Activated CD4-positive, CD25-positive, alpha-beta regulatory T cell treated with anti-CD3 and anti-CD28 coated beads, Interleukin-2, amount 50 U/mL, for 16 hours (primary cell): ENCODE data around the gene PIK3C3.
"Not testable (repeated sequence)": the region's sequence is repeated elsewhere in the genome, so short reads cannot be mapped to it uniquely, and the experiment has no call there.

ENCODE experiments used
- DNase-seq: peaks from one replicate; pipeline ENCODE4 v3.0.0-alpha.2; 2020; ENCODE audit warnings: low read depth, low spot score

Gene PIK3C3

GRCh38 chr18:41965634-41966255 is 10.7 kb downstream of the PIK3C3 start:
- no peak for DNase-seq

GRCh38 chr18:41966943-41967342 is 11.9 kb downstream of the PIK3C3 start:
- no peak for DNase-seq

DNA sequence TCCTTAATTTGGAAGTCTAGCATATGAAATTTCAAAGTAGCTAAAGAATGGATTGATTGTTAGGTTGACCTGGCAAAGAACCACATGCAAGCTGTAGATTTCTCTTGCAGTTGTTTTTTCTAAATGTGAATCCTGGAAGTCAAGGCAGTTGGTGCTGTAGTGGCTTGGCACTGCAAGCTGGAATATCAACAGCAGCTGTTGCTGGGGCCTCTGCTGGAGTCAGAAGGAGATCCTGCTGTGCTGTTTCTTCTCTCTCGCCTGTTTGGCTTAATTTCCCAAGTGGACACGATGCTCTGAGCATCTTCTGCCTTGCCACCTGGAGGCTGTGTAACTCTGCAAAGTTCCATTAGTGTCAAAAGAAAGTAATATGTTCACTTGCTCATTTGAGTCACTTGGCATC is 12.6 kb downstream of the PIK3C3 start:
- DNase-seq = no peak

GRCh38 chr18:41969881-41970280 is 14.8 kb downstream of the PIK3C3 start:
- DNase-seq = no peak

DNA sequence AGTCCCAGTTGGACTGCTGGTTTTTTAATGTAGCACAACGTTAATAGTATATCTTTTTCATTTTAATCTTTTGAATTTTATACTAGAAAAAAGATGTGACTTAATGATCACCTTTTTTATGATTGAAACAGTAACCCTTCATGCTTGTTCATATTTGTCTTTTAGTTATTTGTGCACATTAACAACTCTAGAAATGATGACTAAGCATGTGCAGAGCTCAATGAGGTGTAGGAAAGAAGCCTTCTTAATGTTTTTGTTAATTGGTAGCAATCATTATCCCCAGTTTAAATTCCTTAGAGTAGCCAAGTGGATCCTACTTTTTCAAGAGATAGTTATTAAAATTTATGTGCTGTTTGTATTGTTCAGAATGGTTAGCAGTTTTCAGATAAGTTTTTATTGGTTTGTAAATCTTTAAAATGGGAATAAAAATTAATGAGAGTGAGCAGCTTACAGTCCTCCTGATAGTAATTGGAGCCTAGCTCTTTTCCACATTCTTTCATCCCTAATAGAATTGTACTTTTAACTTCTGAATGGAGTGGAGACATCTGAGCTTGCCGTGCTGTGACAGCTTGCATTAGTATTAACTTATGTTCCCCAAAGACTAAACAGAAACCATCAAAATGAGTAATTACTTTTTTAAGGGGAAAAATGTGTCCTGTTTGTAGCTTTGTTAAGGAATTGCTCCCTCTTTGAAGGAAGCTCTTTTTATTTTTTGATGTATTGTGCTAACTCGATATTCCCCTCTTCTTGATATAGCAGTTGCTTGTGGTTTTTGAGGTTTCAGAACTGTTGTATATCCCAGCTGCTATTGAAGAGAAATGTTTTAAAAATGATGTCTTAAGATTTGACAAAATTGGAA is 17.3 kb downstream of the PIK3C3 start:
- no peak for DNase-seq

GRCh38 chr18:41973983-41974382 is 18.9 kb downstream of the PIK3C3 start:
- no peak for DNase-seq

DNA sequence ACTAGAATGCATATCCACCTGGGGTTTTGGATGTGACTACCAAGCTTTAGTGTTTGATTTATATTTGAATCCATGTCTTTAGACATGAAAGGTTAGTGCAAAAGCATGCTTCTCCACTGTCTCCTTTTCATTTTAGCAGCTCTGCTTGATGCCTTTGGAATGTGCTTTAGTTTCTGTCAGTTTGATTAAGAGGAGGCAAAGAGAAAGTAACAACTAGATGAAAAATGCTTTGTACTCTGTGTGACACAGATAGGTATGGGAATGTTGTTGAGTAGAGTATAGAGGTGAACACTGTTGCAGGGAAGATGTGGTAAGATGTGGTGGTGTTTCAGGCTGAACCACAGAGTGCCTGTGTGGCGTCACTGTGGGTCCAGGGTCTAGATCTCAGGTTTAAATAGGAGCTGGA is 19.8 kb downstream of the PIK3C3 start:
- DNase-seq = no peak

GRCh38 chr18:41975284-41975683 is 20.2 kb downstream of the PIK3C3 start:
- no peak for DNase-seq

DNA sequence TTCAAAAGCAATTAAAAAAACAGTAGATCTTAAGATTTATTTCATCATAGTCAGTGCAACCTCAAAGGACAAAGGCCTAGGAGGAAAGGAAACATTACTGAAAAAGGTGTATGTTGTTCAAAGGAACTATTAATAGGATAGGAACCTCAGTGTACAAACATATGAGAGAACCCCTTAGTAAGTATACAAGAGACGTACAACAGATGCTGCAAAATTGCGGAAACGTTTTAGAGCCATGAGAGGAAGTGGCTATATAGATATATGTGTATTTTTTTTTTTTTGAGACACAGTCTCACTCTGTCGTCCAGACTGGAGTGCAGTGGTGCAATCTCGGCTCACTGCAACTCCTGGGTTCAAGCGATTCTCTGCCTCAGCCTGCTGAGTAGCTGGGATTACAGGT is 22.2 kb downstream of the PIK3C3 start:
- no peak for DNase-seq

DNA sequence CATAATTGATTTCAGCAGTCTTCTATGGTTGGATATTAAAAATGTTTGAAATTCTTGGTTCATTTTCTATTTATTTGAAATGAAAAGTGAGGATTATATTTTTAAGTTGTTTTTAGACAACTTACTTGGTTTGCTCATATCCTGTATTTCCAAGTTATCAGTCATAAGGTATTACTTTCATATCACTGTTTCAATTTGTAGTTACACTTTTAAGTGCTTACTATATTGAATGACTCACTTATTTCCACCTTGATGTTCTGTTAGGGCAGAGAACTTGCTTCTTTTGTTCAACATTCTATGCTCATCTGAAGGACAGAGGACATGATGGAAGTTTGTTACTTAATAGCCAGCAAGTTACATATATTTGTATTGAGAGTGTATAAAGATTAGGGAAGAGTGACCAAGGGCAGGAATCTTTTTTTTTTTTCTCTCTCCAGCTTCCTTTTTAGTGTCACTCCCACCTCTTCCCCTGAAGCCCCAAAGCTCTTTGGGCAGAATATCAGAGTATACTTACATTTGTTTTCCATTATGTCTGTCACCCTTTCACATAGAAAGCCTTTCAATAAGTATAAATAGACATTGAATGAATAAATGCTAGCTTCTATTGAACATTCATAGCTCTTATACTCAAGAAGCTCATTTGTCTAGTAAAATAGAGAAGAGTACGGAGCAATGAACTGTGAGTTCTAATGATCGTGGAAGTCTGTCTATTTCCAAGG is 28.1 kb downstream of the PIK3C3 start:
- no peak for DNase-seq

DNA sequence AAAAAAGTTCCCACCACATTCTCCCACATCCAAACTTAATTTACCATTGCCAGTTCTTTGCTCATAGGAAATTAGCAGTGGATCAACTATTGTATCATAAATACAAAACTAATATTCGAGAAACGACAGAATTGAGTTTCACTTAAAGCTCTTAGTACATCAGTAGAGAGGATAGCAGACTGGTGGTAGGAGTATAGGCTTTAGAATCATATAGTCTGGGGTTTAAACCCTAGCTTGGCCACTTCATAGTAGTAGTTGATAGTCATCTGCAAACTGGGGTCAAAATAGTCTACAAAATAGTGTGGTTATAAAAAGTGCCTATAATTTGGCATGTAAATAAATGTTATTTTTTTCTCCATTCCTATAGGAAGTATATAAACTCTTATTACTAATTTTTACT is 30.9 kb downstream of the PIK3C3 start:
- DNase-seq = no peak

- no peak for DNase-seq
These were observed 34.5 kb downstream of the PIK3C3 start for GRCh38 chr18:41989508-41989907.

DNA sequence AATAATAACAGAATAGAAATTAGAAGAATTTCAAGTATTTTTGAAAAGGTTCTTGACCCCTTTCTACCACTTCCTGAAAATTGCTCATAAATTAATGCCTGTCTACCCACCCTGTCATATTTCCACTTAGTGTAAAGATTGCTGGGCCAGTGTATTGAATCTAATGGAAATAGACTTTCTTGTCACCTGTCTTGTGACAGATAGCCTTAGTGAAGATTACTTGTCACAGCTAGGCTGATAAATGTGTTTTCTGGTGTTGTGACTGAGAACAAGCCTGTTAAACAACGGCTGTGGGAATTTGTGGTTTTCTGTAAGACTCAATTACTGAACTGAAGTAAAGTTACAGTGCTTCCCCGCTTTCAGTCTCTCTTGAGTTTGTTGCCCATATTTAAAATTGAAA is 37.0 kb downstream of the PIK3C3 start:
- DNase-seq = no peak

GRCh38 chr18:41992703-41993102 is 37.7 kb downstream of the PIK3C3 start:
- no peak for DNase-seq

DNA sequence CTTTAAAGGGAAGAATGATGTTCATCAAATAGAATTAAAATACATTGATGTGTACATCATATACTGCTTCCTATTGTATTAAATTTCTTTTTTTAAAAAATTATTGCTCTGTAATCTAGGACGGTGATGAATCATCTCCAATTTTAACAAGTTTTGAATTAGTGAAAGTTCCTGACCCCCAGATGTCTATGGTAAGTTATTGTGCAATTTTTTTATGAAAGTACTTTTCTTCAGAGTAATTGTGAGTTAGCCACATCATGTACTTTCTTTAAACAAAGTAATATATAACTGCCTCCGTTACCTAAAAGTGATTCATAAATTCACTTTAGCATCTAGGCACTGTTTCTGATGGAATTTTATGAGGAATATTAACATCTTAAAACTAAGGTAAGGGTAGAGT is 38.1 kb downstream of the PIK3C3 start:
- no peak for DNase-seq

DNA sequence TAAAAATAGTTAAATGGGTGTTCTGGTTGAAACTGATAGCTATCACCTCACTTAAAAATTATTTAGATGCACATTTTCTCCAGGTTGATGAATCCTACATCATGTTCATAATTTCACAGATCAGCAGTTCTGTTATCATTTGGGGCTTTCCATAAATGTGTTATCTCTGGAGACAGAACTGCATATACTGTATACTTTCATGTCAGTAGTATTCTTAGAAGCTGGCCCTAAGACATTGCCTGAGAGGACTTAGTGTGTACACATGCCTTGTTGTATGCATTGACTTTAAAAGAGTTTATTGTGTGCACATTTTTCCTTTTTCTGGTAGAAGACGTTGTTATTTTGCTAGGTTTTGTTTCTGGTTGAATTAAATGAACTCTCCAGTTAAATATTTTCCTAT is 41.0 kb downstream of the PIK3C3 start:
- no peak for DNase-seq

GRCh38 chr18:41999751-42000150 is 44.7 kb downstream of the PIK3C3 start:
- DNase-seq = no peak

- DNase-seq = no peak
These were observed 46.8 kb downstream of the PIK3C3 start for GRCh38 chr18:42001801-42002200.

DNA sequence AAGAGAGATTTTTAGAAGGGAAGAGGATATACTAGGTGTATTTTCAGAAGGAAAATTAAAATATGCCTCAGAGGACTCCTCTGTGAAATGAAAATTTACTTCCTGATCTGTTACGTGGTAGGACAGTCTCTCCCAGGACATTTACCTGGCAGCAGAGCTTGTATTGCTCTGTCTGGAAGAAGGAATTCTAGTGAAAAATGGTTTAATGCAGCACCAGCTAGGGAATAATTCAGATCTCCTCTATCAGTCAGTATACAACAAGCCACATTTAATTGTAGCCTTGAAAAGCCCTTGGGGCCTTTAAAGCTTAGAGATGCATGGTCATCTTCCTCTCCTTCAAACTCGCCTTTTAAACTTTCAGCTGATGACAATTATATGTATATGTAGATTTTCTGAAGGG is 49.6 kb downstream of the PIK3C3 start:
- DNase-seq = no peak

DNA sequence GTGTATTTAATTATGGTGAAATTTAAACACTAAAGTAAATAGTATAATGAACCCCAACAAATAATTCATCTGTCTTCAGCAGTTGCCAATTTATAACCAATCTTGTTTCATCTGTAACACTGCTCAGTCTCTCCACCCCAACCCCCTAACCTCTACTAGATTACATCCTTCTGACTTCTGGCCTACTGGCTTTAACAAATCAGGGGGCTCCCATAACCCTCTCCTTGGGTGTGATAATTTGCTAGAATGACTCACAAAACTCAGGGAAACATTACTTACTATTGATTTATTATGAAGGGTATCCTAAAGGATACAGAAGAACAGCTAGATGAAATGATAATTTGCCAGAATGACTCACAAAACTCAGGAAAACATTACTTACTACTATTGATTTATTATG is 50.7 kb downstream of the PIK3C3 start:
- DNase-seq = no peak

GRCh38 chr18:42009457-42009856 is 54.4 kb downstream of the PIK3C3 start:
- not testable (repeated sequence) for DNase-seq

DNA sequence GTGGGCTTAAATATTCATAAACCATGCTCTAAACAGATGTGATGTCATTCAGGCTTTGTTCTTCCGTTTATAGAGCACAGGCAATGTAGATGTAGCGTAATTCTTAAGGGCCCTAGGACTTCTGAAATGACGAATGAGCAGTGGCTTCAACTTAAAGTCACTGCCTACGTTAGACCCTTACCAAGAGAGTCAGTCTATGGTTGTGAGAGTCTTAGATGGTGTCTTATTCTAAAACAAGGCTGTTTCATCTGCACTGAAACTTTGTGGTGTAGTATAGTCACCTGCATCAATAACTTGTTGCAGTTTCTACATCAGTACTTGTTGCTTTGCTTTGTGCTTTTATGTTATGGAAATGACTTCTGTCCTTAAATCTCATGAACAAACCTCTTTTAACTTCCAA is 56.0 kb downstream of the PIK3C3 start:
- no peak for DNase-seq

- no peak for DNase-seq
These were observed 63.8 kb downstream of the PIK3C3 start for GRCh38 chr18:42018831-42019230.
